Measurements from ENCODE around the gene HUWE1. TPM values are rescaled to one million over a fixed set of nuclear protein-coding genes. Genes with fewer than 3 reads are reported as not detected.

Gene HUWE1
- total RNA-seq, 4 donors from 2014 or later, result 65.1 to 104 (median 84.7) TPM

DNA sequence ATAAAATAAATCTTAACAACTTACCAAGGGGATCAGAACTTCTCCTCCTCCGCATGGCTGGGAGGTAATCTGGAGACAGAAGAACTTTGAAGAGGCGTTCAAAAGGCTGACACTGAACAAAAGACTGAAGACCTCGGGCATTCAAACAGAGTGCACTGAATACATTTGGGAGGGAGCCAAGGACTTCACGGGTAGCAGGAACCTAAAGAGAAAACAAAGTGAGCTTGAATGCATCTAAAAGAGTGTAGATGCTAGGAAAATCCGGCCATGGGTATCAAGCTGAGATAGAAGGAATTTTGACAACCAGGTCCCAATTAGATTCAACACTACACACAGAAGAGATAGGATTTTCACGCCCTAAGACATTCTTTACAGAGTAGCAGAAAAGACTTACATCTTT lies 69.6 kb downstream of the HUWE1 start:
- TF ChIP-seq POLR2AphosphoS5 (IDR thresholded peaks at IDR 0.05), result no peak
- TF ChIP-seq, protein P1, sequence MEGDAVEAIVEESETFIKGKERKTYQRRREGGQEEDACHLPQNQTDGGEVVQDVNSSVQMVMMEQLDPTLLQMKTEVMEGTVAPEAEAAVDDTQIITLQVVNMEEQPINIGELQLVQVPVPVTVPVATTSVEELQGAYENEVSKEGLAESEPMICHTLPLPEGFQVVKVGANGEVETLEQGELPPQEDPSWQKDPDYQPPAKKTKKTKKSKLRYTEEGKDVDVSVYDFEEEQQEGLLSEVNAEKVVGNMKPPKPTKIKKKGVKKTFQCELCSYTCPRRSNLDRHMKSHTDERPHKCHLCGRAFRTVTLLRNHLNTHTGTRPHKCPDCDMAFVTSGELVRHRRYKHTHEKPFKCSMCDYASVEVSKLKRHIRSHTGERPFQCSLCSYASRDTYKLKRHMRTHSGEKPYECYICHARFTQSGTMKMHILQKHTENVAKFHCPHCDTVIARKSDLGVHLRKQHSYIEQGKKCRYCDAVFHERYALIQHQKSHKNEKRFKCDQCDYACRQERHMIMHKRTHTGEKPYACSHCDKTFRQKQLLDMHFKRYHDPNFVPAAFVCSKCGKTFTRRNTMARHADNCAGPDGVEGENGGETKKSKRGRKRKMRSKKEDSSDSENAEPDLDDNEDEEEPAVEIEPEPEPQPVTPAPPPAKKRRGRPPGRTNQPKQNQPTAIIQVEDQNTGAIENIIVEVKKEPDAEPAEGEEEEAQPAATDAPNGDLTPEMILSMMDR (IDR thresholded peaks at IDR 0.05), result no peak
- no peak for TF ChIP-seq POLR2A (IDR thresholded peaks at IDR 0.05)
- TF ChIP-seq EP300 (IDR thresholded peaks at IDR 0.05; ENCODE audit: low read depth), result no peak
- DNase-seq, result no peak
- Histone ChIP-seq H3K4me3 (no peak overlapping the region), H3K9me3 (no peaks in the 10 kb centered on the region), H3K27me3 (no peaks in the 10 kb centered on the region), H3K4me1 (no peaks in the 10 kb centered on the region), H3K27ac (no peak overlapping the region), H3K36me3 (peaks cover 0 to 7% (median 1%) of the 10 kb centered on the region in 4 donors)
- in situ Hi-C loops (cut with MboI; ENCODE audit: low pct_ligation_motif_present in 1 of 4, low pct_unique_long_range_greater_than_20kb in 1 of 4, low sequenced_read_pairs in 3 of 4) (no loop called here), intact Hi-C loops (cut with DNase I; ENCODE audit: low total_unique reads) (no loop called here)
- WGBS, 2 donors (ENCODE audit: low coverage in 1 of 2), result 76% methylated on average over 6 of the region's 6 CpGs; no CpG with 5 or more reads in 1 of the 2 donors

DNA sequence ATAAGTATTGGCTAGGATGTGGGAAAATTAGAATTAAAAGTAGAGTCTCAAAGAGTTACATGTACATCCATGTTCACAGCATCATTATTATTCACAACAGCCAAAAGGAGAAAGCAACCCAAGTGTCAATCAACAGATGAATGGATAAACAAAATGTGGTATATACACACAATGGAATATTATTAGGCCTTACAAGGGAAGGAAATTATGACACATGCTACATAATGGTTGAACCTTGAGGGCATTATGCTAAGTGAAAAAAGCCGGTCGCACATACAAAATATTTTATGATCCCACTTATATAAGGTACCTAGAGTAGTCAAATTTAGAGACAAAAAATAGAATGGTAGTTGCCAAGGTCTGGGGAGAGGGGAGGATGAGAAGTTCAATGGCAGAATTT lies 80.1 kb downstream of the HUWE1 start:
- no peak for DNase-seq
- intact Hi-C loops (cut with DNase I; ENCODE audit: low total_unique reads) (no loop called here), in situ Hi-C loops (cut with MboI; ENCODE audit: low pct_ligation_motif_present in 1 of 4, low pct_unique_long_range_greater_than_20kb in 1 of 4, low sequenced_read_pairs in 3 of 4) (no loop called here)
- H3K9me3 ChIP-seq, result no peaks in the 10 kb centered on the region
- no peaks in the 10 kb centered on the region for H3K4me1 ChIP-seq
- H3K4me3 ChIP-seq, result no peak overlapping the region
- H3K27me3 ChIP-seq, result no peaks in the 10 kb centered on the region
- H3K27ac ChIP-seq, result no peak overlapping the region
- WGBS, 2 donors (ENCODE audit: low coverage in 1 of 2), result 98 to 100% methylated on average over 2 of the region's 2 CpGs
- H3K36me3 ChIP-seq, result peaks cover 0 to 5% (median 0%) of the 10 kb centered on the region in 4 donors
- TF ChIP-seq POLR2A (IDR thresholded peaks at IDR 0.05) (no peak), POLR2AphosphoS5 (IDR thresholded peaks at IDR 0.05) (no peak), EP300 (IDR thresholded peaks at IDR 0.05; ENCODE audit: low read depth) (no peak)
- TF ChIP-seq, protein P1 (IDR thresholded peaks at IDR 0.05), result no peak

DNA sequence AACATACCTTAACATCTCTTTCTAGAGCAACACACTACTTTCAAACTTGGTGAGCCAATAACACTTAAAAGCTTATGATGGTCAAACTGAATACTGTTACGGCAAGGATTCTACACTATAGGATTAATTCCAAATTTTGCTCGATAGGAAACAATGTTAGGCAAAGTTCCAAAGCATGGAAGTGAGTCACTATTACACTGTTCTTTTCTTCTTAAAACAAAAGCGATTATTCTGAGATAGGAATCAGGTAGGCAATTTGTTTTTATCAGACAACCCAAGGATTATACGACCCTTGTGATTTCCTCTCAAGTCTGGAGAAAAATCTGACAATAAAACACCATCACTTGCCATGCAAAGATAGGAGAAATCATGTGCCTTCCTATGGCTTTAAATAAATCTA lies 81.5 kb downstream of the HUWE1 start:
- TF ChIP-seq POLR2AphosphoS5 (IDR thresholded peaks at IDR 0.05) (no peak), EP300 (IDR thresholded peaks at IDR 0.05; ENCODE audit: low read depth) (no peak), POLR2A (IDR thresholded peaks at IDR 0.05) (no peak)
- TF ChIP-seq, protein P1 (IDR thresholded peaks at IDR 0.05), result no peak
- no peaks in the 10 kb centered on the region for H3K4me1 ChIP-seq
- H3K9me3 ChIP-seq, result no peaks in the 10 kb centered on the region
- intact Hi-C loops (cut with DNase I; ENCODE audit: low total_unique reads) (no loop called here), in situ Hi-C loops (cut with MboI; ENCODE audit: low pct_ligation_motif_present in 1 of 4, low pct_unique_long_range_greater_than_20kb in 1 of 4, low sequenced_read_pairs in 3 of 4) (no loop called here)
- DNase-seq, result no peak
- no peak overlapping the region for H3K4me3 ChIP-seq
- H3K27me3 ChIP-seq, result no peaks in the 10 kb centered on the region
- WGBS, 2 donors (ENCODE audit: low coverage in 1 of 2), result 71% methylated on average over 4 of the region's 4 CpGs; no CpG with 5 or more reads in 1 of the 2 donors
- peaks cover 0 to 5% (median 0%) of the 10 kb centered on the region in 4 donors for H3K36me3 ChIP-seq
- H3K27ac ChIP-seq, result no peak overlapping the region

DNA sequence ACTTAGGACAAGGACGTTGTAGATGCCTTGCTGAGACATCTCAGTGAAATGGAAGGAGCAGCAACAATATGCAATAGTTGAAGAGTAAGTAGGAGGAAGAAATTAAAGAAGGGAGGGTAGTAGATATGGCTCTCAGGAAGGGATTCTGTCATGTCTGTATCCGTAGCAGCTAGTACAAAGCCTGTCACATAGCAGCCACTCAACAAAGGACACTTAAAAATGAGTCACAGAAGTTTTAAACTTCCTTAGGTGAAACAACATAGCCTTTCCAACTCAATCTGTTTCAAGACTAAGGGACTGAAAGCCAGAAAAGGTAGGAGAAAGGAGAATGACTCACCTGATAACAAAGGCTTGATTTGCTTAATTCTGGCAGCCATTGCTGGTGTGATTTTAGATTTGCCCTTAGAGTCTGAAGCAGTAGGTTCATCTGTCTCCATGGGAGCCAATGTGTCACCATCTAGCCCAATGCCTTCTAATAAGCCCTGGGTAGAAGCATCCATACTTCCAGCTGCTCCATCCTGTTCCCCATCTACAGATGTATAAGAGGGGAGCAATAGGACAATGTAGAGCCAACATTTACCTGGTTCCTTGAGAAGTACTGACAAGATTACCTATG lies 86.6 kb downstream of the HUWE1 start:
- Histone ChIP-seq H3K27ac (no peak overlapping the region), H3K36me3 (peaks cover 0 to 5% (median 0%) of the 10 kb centered on the region in 4 donors), H3K4me1 (no peaks in the 10 kb centered on the region), H3K27me3 (no peaks in the 10 kb centered on the region), H3K4me3 (no peak overlapping the region), H3K9me3 (no peaks in the 10 kb centered on the region)
- DNase-seq, result no peak
- TF ChIP-seq POLR2A (IDR thresholded peaks at IDR 0.05), result no peak
- no peak for TF ChIP-seq POLR2AphosphoS5 (IDR thresholded peaks at IDR 0.05)
- TF ChIP-seq, protein P1 (IDR thresholded peaks at IDR 0.05), result no peak
- no peak for TF ChIP-seq EP300 (IDR thresholded peaks at IDR 0.05; ENCODE audit: low read depth)
- intact Hi-C loops (cut with DNase I; ENCODE audit: low total_unique reads), result no loop called here
- in situ Hi-C loops (cut with MboI; ENCODE audit: low pct_ligation_motif_present in 1 of 4, low pct_unique_long_range_greater_than_20kb in 1 of 4, low sequenced_read_pairs in 3 of 4), result no loop called here
- WGBS, 2 donors (ENCODE audit: low coverage in 1 of 2), result 63% methylated on average over 2 of the region's 2 CpGs; no CpG with 5 or more reads in 1 of the 2 donors

Measured in transverse colon (tissue), 4 donors.